ENCODE data around the gene DLL3.
A peak's percentile ranks its signal among the peaks of the same experiment; 100 is the strongest.

Gene DLL3

GRCh38 chr19:39483141-39483540 lies 15.6 kb upstream of the DLL3 start:
- no peak for DNase-seq

- DNase-seq, result no peak
Measured at GRCh38 chr19:39489756-39490155, 9.0 kb upstream of the DLL3 start.

- DNase-seq, result no peak
Measured at GRCh38 chr19:39492225-39492624, 6.5 kb upstream of the DLL3 start.

- DNase-seq, result no peak
Measured at GRCh38 chr19:39492788-39493187, 6.0 kb upstream of the DLL3 start.

- no peak for DNase-seq
Measured at GRCh38 chr19:39494661-39495060, 4.1 kb upstream of the DLL3 start.

GRCh38 chr19:39496063-39496462 lies 2.7 kb upstream of the DLL3 start:
- DNase-seq, result no peak

GRCh38 chr19:39497701-39497995 lies 1.1 kb upstream of the DLL3 start:
- DNase-seq, result no peak

GRCh38 chr19:39497996-39498797 lies 550 bp upstream of the DLL3 start:
- no peak for DNase-seq

- no peak for DNase-seq
Measured at GRCh38 chr19:39499932-39500331, 1.2 kb downstream of the DLL3 start.

GRCh38 chr19:39500543-39500942 lies 1.8 kb downstream of the DLL3 start:
- no peak for DNase-seq

GRCh38 chr19:39501340-39501739 lies 2.6 kb downstream of the DLL3 start:
- no peak for DNase-seq

GRCh38 chr19:39502640-39503417 lies 4.1 kb downstream of the DLL3 start:
- DNase-seq, result peak; percentile 62

- no peak for DNase-seq
Measured at GRCh38 chr19:39506598-39506943, 7.8 kb downstream of the DLL3 start.

GRCh38 chr19:39506944-39507714 lies 8.4 kb downstream of the DLL3 start:
- peak; percentile 60 for DNase-seq

GRCh38 chr19:39507715-39508364 lies 9.1 kb downstream of the DLL3 start:
- DNase-seq, result no peak

GRCh38 chr19:39508629-39509028 lies 9.9 kb downstream of the DLL3 start:
- DNase-seq, result no peak

GRCh38 chr19:39509233-39509632 lies 10.5 kb downstream of the DLL3 start:
- DNase-seq, result no peak

- DNase-seq, result no peak
Measured at GRCh38 chr19:39512988-39513387, 14.2 kb downstream of the DLL3 start.

GRCh38 chr19:39514840-39515550 lies 16.2 kb downstream of the DLL3 start, which contains the start of gene SELENOV:
Gene SELENOV, plus strand, starts transcription at chr19:39515139. Its CDS starts 74 bp downstream, at chr19:39515213.
- DNase-seq, result no peak

- no peak for DNase-seq
Measured at GRCh38 chr19:39515551-39516191, 16.9 kb downstream of the DLL3 start.

- DNase-seq, result no peak
Measured at GRCh38 chr19:39516270-39516669, 17.5 kb downstream of the DLL3 start.

GRCh38 chr19:39517432-39517831 lies 18.7 kb downstream of the DLL3 start:
- DNase-seq, result no peak

Data from stimulated activated naive CD4-positive, alpha-beta T cell treated with Interleukin-2 at 50 U/mL for 16 hours (primary cell).